HCEC 1CT (cell line): ENCODE data around the gene NUAK2.

Experiments used
- DNase-seq: peaks from one replicate; pipeline ENCODE4 v3.0.0-alpha.2; 2017

NUAK2 gene

DNA sequence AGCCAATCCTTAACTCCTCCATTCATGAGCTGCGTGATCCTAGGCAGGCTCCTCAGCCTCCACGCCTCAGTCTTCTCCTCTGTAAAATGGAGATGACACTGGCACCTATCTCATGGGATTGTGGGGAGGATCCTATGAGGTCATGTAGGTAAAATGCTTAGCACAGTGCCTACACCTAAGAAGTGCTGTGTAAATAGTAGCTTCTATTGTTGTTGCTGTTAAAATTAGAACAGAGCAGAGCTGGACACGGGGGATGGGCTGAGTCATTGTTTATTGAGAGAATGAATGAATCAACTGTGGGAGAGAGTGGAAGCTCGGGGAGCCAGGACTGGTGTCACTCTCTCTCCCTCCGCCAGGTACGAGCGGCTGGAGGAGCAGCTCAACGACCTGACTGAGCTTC is 50.8 kb downstream of the NUAK2 start:
- DNase-seq: peak; percentile 60

- no peak for DNase-seq
These were observed 51.3 kb downstream of the NUAK2 start for GRCh38 chr1:205270271-205270670.

GRCh38 chr1:205269711-205270110 is 51.8 kb downstream of the NUAK2 start:
- DNase-seq: no peak

- no peak for DNase-seq
These were observed 52.5 kb downstream of the NUAK2 start for GRCh38 chr1:205268846-205269680.

DNA sequence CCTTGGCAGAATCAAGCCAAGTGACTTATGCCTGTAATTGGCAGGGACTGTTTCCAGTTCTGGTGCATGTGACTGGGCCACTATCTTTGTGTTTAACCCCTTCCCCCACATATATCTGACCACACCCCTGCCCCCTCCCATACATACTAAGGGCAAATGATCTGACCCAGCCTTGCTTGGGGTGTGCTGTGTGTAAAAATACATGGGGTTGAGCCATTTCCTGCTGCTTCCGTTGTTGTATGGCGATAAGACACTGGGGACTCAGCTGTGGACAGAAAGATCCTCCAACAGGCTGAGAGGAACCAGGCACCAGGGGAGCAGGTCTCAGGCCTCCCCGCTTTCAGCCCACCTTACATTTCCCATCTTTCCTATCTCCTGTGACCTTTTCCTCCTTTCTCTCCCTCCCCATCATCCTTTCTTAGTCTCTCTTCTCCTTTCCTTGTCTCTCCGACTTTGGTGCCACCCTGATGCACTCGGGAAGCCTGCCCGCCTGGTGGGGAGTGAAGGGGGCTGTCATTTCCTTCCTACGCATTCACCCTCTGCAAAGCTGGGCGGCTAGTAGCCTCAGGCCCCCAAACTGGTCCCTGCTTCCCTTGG is 54.1 kb downstream of the NUAK2 start:
- DNase-seq: no peak

DNA sequence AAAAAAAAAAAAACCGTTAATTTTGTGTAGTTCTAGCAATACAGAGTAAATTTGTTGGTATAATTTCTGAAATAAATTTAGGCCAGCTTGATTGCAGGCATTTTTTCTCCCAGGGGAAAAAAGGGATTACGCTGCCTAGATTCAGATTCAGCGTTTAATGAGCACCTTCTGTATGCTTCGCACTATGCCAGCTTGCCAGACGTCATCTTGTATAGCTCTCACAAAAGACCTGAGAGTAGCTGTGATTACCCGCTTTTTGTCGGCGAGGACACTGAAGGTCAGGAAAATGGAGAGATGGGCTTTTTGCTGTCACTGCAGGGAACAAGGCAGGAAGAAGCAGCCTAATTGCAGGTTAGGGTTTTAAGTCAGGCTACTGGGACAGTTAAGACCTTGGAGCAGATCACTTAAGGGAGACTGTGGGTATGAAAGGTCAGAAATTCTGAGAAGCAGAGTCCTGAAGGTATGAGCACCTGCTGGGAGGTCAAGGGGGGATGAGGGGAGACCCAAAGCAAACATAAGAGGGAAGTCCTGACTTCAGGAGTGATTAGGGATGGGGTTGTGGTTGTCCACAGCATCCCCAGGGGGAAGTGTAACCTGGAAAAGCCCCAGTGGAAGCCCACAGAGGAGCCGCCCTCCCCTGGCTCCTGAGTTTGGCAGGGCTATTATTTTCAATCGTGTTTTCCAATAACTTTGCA is 54.8 kb downstream of the NUAK2 start:
- no peak for DNase-seq

DNA sequence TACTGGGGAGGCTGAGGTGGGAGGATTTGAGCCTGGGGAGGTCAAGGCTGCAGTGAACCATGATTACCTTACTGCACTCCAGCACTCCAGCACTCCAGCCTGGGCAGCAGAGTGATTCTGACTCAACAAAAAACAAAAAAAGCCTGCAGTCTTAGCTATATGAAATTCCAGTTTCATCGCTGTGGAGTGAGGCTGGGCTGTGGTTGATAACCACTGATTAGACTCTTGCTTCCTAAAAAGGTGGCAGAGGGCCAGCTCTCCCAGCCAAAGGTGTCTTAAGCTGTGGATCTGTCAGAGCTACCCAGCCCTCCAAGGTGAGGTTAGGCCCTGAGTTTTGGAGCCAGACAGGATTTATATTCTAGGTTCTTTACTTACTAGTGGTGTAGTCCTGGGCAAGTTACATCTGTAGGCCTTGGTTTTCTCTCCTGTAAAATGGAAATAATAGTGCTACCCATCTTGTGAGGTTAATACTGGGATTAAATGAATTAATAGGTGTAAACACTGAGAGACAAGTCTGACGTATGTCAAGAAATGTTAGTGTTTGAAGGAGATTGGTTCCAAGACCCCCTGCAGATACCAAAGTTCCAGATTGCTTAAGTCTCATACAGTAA is 57.9 kb downstream of the NUAK2 start:
- DNase-seq: no peak

DNA sequence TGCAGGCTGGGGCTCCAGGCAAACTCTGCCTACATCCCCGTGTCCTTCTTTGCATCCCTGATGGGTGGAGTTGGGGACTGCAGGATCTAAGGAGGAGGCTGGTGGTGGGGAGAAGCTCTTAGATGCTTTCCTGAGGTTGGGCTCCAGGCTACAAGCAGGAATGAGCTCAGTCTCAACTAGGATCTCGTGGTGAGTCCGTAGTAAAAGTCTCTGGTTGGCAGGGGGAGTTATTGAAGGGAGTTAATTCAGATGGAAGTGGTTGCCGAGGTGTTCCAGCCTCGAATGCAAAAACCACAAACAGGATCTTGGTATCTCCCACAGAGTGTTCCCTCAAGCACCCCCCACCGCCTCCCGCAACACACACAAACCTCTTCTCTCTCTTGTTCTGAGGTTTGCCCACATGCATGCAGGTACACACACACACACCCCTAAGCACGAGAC is 58.8 kb downstream of the NUAK2 start:
- no peak for DNase-seq

GRCh38 chr1:205261946-205262691 is 59.4 kb downstream of the NUAK2 start:
- DNase-seq: no peak

DNA sequence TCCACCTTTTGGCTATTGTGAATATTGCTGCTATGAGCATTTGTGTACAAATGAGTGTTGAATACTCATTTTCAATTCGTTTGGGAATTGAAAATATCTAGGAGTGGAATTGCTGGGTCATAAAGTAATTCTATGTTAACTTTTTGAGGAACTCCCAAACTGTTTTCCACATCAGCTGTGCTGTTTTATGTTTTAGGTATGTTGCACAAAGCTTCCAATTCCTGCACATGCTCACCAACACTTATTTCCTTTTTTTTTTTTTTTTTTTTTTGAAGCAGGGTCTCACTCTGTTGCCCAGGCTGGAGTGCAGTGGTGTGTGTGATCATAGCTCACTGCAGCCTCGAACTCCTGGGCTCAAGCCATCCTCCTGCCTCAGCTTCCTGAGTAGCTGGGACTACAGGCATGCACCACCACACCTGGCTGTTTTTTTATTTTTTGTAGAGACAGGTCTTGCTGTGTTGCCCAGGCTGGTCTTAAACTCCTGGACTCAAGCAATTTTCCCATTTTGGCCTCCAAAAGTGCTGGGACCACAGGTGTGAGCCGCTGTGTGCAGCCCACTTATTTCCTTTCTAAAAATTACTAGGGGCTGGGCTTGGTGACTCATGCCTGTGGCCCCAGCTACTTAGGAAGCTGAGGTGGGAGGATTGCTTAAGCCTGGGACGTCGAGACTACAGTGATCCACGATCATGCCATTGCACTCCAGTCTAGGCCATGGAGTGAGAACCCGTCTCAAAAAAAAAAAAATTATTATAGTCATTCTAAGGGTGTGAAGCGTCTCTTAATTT is 60.4 kb downstream of the NUAK2 start:
- DNase-seq: peak; percentile 30

DNA sequence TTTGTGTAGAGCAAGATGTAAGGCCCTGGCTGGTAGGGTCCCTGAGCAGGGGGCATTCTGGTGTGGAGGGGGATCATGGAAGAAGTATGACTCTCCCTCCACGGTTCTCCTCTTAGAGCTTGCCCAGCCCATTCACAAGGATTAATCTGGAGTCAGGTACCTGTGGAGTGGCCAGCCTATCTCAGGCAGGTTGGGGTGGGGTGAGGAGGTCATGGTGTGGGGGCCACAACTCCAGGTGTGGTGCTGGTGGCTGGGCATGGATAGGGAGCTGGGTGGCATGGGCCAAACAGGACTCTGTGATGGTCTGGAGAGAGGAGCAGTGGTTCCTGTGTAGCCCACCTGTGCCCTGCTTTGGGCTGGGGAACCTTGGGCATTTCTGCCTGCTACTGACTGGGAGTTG is 61.5 kb downstream of the NUAK2 start:
- no peak for DNase-seq

- peak; percentile 28 for DNase-seq
These were observed 62.2 kb downstream of the NUAK2 start for GRCh38 chr1:205259324-205259832.

DNA sequence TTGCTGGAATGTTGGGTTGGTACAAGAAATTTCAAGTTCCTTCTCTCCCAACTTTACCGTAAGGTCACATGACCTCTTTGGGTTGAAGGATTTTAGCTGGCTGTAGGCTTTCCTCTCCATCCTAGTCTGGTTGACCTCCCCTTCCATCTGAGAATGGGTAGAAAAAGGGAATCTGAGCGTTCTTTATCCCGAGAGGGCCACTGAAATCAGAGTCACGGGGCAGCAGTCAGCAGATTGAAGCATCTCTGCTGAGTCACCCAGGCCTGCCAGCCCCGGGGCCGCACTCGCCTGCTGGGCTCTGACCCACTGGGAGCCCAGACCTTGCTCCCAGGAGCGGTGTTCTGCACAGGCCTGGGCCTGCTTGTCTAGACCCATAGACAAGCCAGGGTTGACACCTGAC is 62.8 kb downstream of the NUAK2 start:
- DNase-seq: no peak

DNA sequence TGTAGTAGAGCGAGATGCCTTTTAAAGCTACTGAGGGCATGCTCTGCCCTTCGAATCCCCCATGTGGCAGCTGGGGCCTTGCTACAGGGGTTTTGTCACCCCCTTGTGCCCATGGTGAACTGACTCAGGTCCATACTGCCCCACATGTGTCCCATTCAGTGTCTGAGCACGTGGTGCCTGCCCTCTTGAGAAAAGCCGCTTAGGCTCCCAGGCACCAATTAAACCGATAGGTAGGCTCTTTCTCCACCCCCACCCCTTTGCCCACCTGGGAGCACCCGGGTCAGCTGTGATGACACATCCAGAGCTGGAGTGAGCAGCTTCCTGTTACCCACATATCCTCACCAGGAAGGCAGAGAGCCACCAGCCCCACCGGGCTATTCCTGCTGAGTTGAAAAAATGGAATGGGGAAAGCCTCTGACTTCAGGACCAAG is 63.3 kb downstream of the NUAK2 start:
- no peak for DNase-seq

DNA sequence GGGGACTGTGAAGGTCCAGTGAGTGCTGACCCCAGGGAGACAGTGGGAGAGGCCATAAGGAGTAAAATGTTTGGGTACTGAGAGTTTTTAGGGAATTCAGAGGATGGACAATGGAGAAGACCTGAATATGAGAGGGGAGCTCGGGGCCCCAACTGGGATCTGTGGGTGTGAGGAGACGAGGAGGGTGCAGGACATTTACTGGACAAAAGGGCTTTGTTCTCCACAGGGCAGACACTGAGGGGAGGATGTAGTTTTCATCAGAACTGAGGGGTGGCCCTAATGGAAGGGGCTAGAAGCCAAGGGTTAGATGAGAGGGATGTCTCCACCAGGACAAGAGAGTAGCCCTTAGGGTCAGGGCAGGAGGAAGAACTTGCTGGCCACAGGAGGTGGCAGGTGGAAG is 63.8 kb downstream of the NUAK2 start:
- DNase-seq: no peak

DNA sequence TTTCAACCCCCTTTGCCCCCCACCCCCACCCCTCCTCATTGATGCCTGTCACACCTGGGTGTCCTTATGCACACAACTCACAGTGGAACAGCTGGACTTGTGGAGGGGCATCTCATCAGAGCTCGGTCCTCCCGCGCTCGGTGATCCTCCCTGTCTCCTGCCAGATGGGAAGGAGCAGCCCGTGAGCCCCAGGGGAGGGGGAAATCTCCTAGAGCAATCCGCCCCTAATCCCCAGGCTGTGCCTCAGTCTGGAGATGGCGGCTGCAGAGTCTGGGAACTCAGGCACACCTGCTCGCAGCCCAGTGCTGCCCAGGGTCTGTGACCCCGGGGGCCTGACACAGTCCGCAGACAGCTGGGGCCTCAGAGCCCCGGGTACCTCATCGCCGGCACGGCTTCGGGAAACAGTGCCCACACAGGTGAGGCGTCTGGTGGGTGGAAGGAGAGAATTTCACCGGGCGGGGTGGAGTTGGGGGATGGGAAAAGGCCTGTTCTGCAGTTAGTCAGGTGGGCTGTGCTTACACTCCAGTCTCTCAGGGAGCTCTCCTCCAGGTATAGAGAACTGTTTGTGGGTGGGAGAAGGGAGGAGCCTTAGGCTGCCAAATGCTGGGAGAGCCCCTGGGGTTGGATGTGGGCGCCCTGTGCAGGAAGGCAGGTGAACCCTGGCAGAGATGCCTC is 64.5 kb downstream of the NUAK2 start:
- DNase-seq: no peak

GRCh38 chr1:205255941-205256780 is 65.4 kb downstream of the NUAK2 start:
- peak; percentile 67 for DNase-seq
